Activated naive CD4-positive, alpha-beta T cell (primary cell): ENCODE results near the gene HDAC8.
"Not testable (repeated sequence)": the region's sequence is repeated elsewhere in the genome, so short reads cannot be mapped to it uniquely, and the experiment has no call there.

Experiments used
- DNase-seq, 4 experiments: peaks; one replicate each; lab custom pipeline; 2025; lab: John Stamatoyannopoulos, UW

HDAC8 gene

GRCh38 chrX:72572248-72573157, at the start of gene HDAC8:
Gene HDAC8, minus strand, starts transcription at chrX:72572843. Its CDS starts 82 bp downstream, at chrX:72572761.
- DNase-seq = peak in 2 of 4 experiments; percentile 1 to 4

GRCh38 chrX:72621625-72622485, 49.2 kb upstream of the HDAC8 start:
- no peak for DNase-seq

- no peak for DNase-seq
These were observed 48.5 kb upstream of the HDAC8 start for GRCh38 chrX:72621163-72621562.

GRCh38 chrX:72620550-72621145, 48.0 kb upstream of the HDAC8 start:
- no peak for DNase-seq

- DNase-seq = no peak
These were observed 36.7 kb upstream of the HDAC8 start for GRCh38 chrX:72609313-72609712.

- DNase-seq = no peak
These were observed 32.1 kb upstream of the HDAC8 start for GRCh38 chrX:72604705-72605104.

- no peak for DNase-seq
These were observed 31.5 kb upstream of the HDAC8 start for GRCh38 chrX:72604112-72604511.

GRCh38 chrX:72591038-72591437, 18.4 kb upstream of the HDAC8 start:
- not testable (repeated sequence) for DNase-seq

- DNase-seq = no peak
These were observed 11.5 kb upstream of the HDAC8 start for GRCh38 chrX:72584163-72584562.

GRCh38 chrX:72576141-72576894, 3.7 kb upstream of the HDAC8 start:
- DNase-seq = no peak

- no peak for DNase-seq
These were observed 492 bp upstream of the HDAC8 start for GRCh38 chrX:72573158-72573511.

GRCh38 chrX:72569786-72570185, 2.9 kb downstream of the HDAC8 start:
- no peak for DNase-seq

GRCh38 chrX:72568406-72569092, 4.1 kb downstream of the HDAC8 start:
- no peak for DNase-seq

- DNase-seq = no peak
These were observed 6.2 kb downstream of the HDAC8 start for GRCh38 chrX:72566448-72566847.

GRCh38 chrX:72559655-72560054, 13.0 kb downstream of the HDAC8 start:
- DNase-seq = not testable (repeated sequence)

- DNase-seq = no peak
These were observed 18.0 kb downstream of the HDAC8 start for GRCh38 chrX:72554448-72555140.

- not testable (repeated sequence) for DNase-seq
These were observed 20.2 kb downstream of the HDAC8 start for GRCh38 chrX:72552443-72552842.

GRCh38 chrX:72545990-72546389, 26.7 kb downstream of the HDAC8 start:
- no peak for DNase-seq

GRCh38 chrX:72540318-72540717, 32.3 kb downstream of the HDAC8 start:
- no peak for DNase-seq

- DNase-seq = no peak
These were observed 32.8 kb downstream of the HDAC8 start for GRCh38 chrX:72539822-72540221.

GRCh38 chrX:72536542-72536941, 36.1 kb downstream of the HDAC8 start:
- DNase-seq = no peak
